VCaP (cell line): Measurements from ENCODE around the gene PRMT5.
A peak's percentile ranks its signal among the peaks of the same experiment; 100 is the strongest.

Source experiments
- H3K27ac ChIP-seq: fragments of 450-650 bp; 2 replicates; pipeline ENCODE4 v1.5.1; 2017
- CTCF ChIP-seq: fragments of 450-650 bp; conservative IDR thresholded peaks from 2 replicates; pipeline ENCODE4 v1.5.1; 2017; ENCODE audit warnings: mild to moderate bottlenecking, moderate library complexity

The PRMT5 gene

GRCh38 chr14:22878271-22879246, 50.6 kb downstream of the PRMT5 start:
- no peak overlapping the region for H3K27ac ChIP-seq
- no peak for TF ChIP-seq CTCF

- TF ChIP-seq CTCF: no peak
- no peak overlapping the region for H3K27ac ChIP-seq
Observed at GRCh38 chr14:22877000-22877501, 52.1 kb downstream of the PRMT5 start.

GRCh38 chr14:22875748-22876319, 53.3 kb downstream of the PRMT5 start:
- TF ChIP-seq CTCF: no peak
- H3K27ac ChIP-seq: no peak overlapping the region

- no peak for TF ChIP-seq CTCF
- H3K27ac ChIP-seq: no peak overlapping the region
Observed at GRCh38 chr14:22875003-22875747, 54.0 kb downstream of the PRMT5 start.

- peak overlapping the region; percentile 95 for H3K27ac ChIP-seq
- TF ChIP-seq CTCF: peak; percentile 71
Observed at GRCh38 chr14:22872833-22873520, 56.2 kb downstream of the PRMT5 start.

GRCh38 chr14:22872033-22872832, 56.9 kb downstream of the PRMT5 start:
- TF ChIP-seq CTCF: peak; percentile 96
- peak overlapping the region; percentile 95 for H3K27ac ChIP-seq
